C4-2B (cell line): ENCODE data around the gene OGA.

ENCODE experiments used
- CTCF ChIP-seq: fragments of 450-650 bp; conservative IDR thresholded peaks from 2 replicates; pipeline ENCODE4 v1.5.1; 2017; ENCODE audit warnings: mild to moderate bottlenecking
- ZFX ChIP-seq: fragments of 450-650 bp; IDR thresholded peaks from 2 replicates; pipeline ENCODE4 v1.6.1; 2017

DNA sequence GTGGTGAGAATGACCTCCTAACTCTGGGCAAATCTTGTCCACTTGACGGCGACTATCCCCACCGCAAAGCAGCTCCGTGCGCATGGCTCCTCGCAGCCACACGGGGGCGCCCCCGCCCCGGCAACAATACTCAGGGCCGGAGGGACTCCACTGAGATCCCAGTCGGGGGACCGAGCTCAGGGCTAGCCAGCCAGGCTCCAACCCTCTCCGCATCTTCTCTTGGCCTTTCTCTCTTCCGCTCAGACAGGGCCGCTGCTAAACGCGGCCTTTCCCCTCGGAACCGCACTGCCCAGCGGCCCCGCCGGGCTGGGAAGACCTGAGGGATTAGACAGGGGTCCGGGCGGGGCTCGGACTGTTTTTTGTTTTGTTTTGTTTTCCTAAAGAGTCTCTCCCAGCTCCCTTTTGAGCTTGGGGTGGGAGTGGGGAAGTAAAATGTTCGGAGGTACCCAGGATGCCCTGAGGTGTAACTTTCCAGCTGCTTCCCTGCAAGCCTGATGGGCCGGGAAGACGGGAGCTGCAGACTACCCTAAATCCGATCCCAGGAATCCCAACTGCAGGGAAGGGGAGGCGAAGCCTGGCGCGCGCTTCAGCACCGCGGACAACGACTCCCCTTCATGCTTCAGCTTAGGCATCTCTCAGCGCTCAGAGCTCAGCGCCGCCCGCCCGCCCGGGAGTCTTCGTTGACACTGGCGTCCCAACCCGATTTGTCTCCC lies 22.7 kb upstream of the OGA start:
- TF ChIP-seq CTCF (peak; percentile 97), ZFX (no peak)
